KMS-11 (cell line): ENCODE data around the gene CHD6.

Source experiments
- H2AFZ ChIP-seq: fragments of 200-600 bp; sonication (generic); 2 replicates; pipeline ENCODE4 v1.6.1; 2016; ENCODE audit warnings: antibody characterized with exemption, mixed run types, low read depth
- H3K27ac ChIP-seq: fragments of 200-600 bp; sonication (generic); 2 replicates; pipeline ENCODE4 v1.6.1; 2016; ENCODE audit warnings: mild to moderate bottlenecking, mixed run types
- H3K27me3 ChIP-seq: fragments of 200-600 bp; sonication (generic); 2 replicates; pipeline ENCODE4 v1.6.1; 2017; ENCODE audit warnings: mild to moderate bottlenecking, low read depth, mixed run types, moderate library complexity; ENCODE audit not compliant: insufficient read depth
- H3K36me3 ChIP-seq: fragments of 200-600 bp; sonication (generic); 2 replicates; pipeline ENCODE4 v1.6.1; 2017; ENCODE audit warnings: mild to moderate bottlenecking, mixed run types; ENCODE audit not compliant: insufficient read depth
- H3K4me1 ChIP-seq: fragments of 200-600 bp; sonication (generic); 2 replicates; pipeline ENCODE4 v1.6.1; 2016; ENCODE audit warnings: mild to moderate bottlenecking, low read depth, mixed run types; ENCODE audit not compliant: poor library complexity, severe bottlenecking
- H3K4me2 ChIP-seq: fragments of 200-600 bp; sonication (generic); 2 replicates; pipeline ENCODE4 v1.7.0; 2016; ENCODE audit warnings: mild to moderate bottlenecking, mixed run types
- H3K4me3 ChIP-seq: fragments of 200-600 bp; sonication (generic); IDR thresholded peaks from 2 replicates; pipeline ENCODE4 v1.6.1; 2017; ENCODE audit warnings: low read depth, low read length, mixed read lengths; ENCODE audit not compliant: insufficient read depth
- H3K79me2 ChIP-seq: fragments of 200-600 bp; sonication (generic); 2 replicates; pipeline ENCODE4 v1.6.1; 2016; ENCODE audit warnings: low read depth, mixed run types; ENCODE audit not compliant: insufficient read depth
- H3K9ac ChIP-seq: fragments of 200-600 bp; sonication (generic); 2 replicates; pipeline ENCODE4 v1.6.1; 2016; ENCODE audit warnings: mild to moderate bottlenecking, mixed run types
- H4K20me1 ChIP-seq: fragments of 200-600 bp; sonication (generic); 2 replicates; pipeline ENCODE4 v1.6.1; 2016; ENCODE audit warnings: mild to moderate bottlenecking, mixed run types; ENCODE audit not compliant: insufficient read depth
- CTCF ChIP-seq: fragments of 200-600 bp; sonication (generic); conservative IDR thresholded peaks from 2 replicates; pipeline ENCODE4 v1.6.1; 2017; ENCODE audit warnings: low read depth, mild to moderate bottlenecking, antibody characterized with exemption, low read length, moderate library complexity, mixed read lengths

The CHD6 gene

GRCh38 chr20:41367956-41368355 is 250.2 kb downstream of the CHD6 start:
- no peaks in the 10 kb centered on the region for H3K4me1 ChIP-seq
- no peak overlapping the region for H2AFZ ChIP-seq
- no peak for TF ChIP-seq CTCF
- no peak overlapping the region for H3K4me3 ChIP-seq
- H3K27ac ChIP-seq, result no peak overlapping the region
- H3K79me2 ChIP-seq, result no peaks in the 10 kb centered on the region
- H3K9ac ChIP-seq, result no peak overlapping the region
- H3K27me3 ChIP-seq, result no peaks in the 10 kb centered on the region
- no peak overlapping the region for H3K4me2 ChIP-seq
- no peaks in the 10 kb centered on the region for H3K36me3 ChIP-seq
- no peaks in the 10 kb centered on the region for H4K20me1 ChIP-seq

GRCh38 chr20:41367393-41367695 is 250.8 kb downstream of the CHD6 start:
- no peak overlapping the region for H3K27ac ChIP-seq
- H3K4me3 ChIP-seq, result no peak overlapping the region
- no peak overlapping the region for H3K4me2 ChIP-seq
- H3K79me2 ChIP-seq, result no peaks in the 10 kb centered on the region
- H2AFZ ChIP-seq, result no peak overlapping the region
- TF ChIP-seq CTCF, result no peak
- H4K20me1 ChIP-seq, result no peaks in the 10 kb centered on the region
- no peak overlapping the region for H3K9ac ChIP-seq
- H3K27me3 ChIP-seq, result no peaks in the 10 kb centered on the region
- no peaks in the 10 kb centered on the region for H3K4me1 ChIP-seq
- no peaks in the 10 kb centered on the region for H3K36me3 ChIP-seq

- H2AFZ ChIP-seq, result no peak within 1 kb of the TSS
- no peak within 1 kb of the TSS for H3K9ac ChIP-seq
- no peak within 1 kb of the TSS for H3K27ac ChIP-seq
- H3K27me3 ChIP-seq, result no peaks in the 10 kb centered on the region
- H4K20me1 ChIP-seq, result no peaks in the 10 kb centered on the region
- no peak within 1 kb of the TSS for H3K4me3 ChIP-seq
- no peaks in the 10 kb centered on the region for H3K36me3 ChIP-seq
- TF ChIP-seq CTCF, result no peak
- no peaks in the 10 kb centered on the region for H3K79me2 ChIP-seq
- no peaks in the 10 kb centered on the region for H3K4me1 ChIP-seq
- H3K4me2 ChIP-seq, result no peak within 1 kb of the TSS
Observed at GRCh38 chr20:41366546-41367392, 251.4 kb downstream of the CHD6 start, which contains the start of gene EMILIN3. EMILIN3 (minus strand) TSS chr20:41366818; CDS start chr20:41366634, 184 bp downstream.

GRCh38 chr20:41365777-41366545 is 252.2 kb downstream of the CHD6 start:
- no peaks in the 10 kb centered on the region for H3K79me2 ChIP-seq
- no peaks in the 10 kb centered on the region for H3K4me1 ChIP-seq
- no peaks in the 10 kb centered on the region for H4K20me1 ChIP-seq
- no peak overlapping the region for H3K27ac ChIP-seq
- H3K4me2 ChIP-seq, result no peak overlapping the region
- no peak overlapping the region for H3K4me3 ChIP-seq
- no peak overlapping the region for H2AFZ ChIP-seq
- no peak for TF ChIP-seq CTCF
- H3K36me3 ChIP-seq, result no peaks in the 10 kb centered on the region
- no peaks in the 10 kb centered on the region for H3K27me3 ChIP-seq
- H3K9ac ChIP-seq, result no peak overlapping the region
